OCI-LY1 (cell line): ENCODE measurements around the gene MAPK8.

Experiments
- H2AFZ ChIP-seq: fragments of 200-600 bp; sonication (generic), shearing (Covaris generic); 2 replicates; pipeline ENCODE4 v1.6.0; 2014; ENCODE audit warnings: antibody characterized with exemption, mild to moderate bottlenecking, low read length
- H3F3A ChIP-seq: fragments of 200-600 bp; sonication (generic), shearing (Covaris generic); 2 replicates; pipeline ENCODE4 v1.6.0; 2014; ENCODE audit warnings: mild to moderate bottlenecking, antibody characterized with exemption, low read length, moderate library complexity; ENCODE audit not compliant: insufficient read depth
- H3K27ac ChIP-seq: fragments of 200-600 bp; sonication (generic); 2 replicates; pipeline ENCODE4 v1.5.1; 2014; ENCODE audit warnings: low read length, mixed run types, mild to moderate bottlenecking, low read depth; ENCODE audit not compliant: poor library complexity, severe bottlenecking
- H3K27me3 ChIP-seq: fragments of 200-600 bp; sonication (generic); 2 replicates; pipeline ENCODE4 v1.6.0; 2014; ENCODE audit warnings: antibody characterized with exemption, mild to moderate bottlenecking, low read length, moderate library complexity; ENCODE audit not compliant: insufficient read depth
- H3K36me3 ChIP-seq: fragments of 200-600 bp; sonication (generic); 2 replicates; pipeline ENCODE4 v1.6.1; 2014; ENCODE audit warnings: mild to moderate bottlenecking, antibody characterized with exemption, low read length, moderate library complexity, mixed read lengths; ENCODE audit not compliant: insufficient read depth
- H3K4me1 ChIP-seq: fragments of 200-600 bp; sonication (generic); 2 replicates; pipeline ENCODE4 v1.5.1; 2014; ENCODE audit warnings: mild to moderate bottlenecking, low read length, moderate library complexity; ENCODE audit not compliant: insufficient read depth, severe bottlenecking
- H3K4me2 ChIP-seq: fragments of 200-600 bp; sonication (generic), shearing (Covaris generic); 2 replicates; pipeline ENCODE4 v1.6.1; 2014; ENCODE audit warnings: low read length
- H3K4me3 ChIP-seq: fragments of 200-600 bp; sonication (generic); 2 replicates; pipeline ENCODE4 v1.5.1; 2014; ENCODE audit warnings: low read length, low read depth, mild to moderate bottlenecking, mixed read lengths; ENCODE audit not compliant: poor library complexity, severe bottlenecking
- H3K79me2 ChIP-seq: fragments of 200-600 bp; shearing (Covaris generic); 2 replicates; pipeline ENCODE4 v1.6.1; 2016; ENCODE audit warnings: mixed run types, low read length, mixed read lengths; ENCODE audit not compliant: insufficient read depth
- H3K9ac ChIP-seq: fragments of 200-600 bp; sonication (generic), shearing (Covaris generic); 2 replicates; pipeline ENCODE4 v1.6.1; 2014; ENCODE audit warnings: mild to moderate bottlenecking, low read length, mixed read lengths
- H3K9me2 ChIP-seq: fragments of 200-600 bp; sonication (generic), shearing (Covaris generic); 2 replicates; pipeline ENCODE4 v1.6.1; 2014; ENCODE audit warnings: low read depth, mild to moderate bottlenecking, low read length, mixed read lengths
- H3K9me3 ChIP-seq: fragments of 200-600 bp; shearing (Covaris generic); 2 replicates; pipeline ENCODE4 v1.6.1; 2014; ENCODE audit warnings: low read length, mixed read lengths
- H4K20me1 ChIP-seq: fragments of 200-600 bp; sonication (generic), shearing (Covaris generic); 2 replicates; pipeline ENCODE4 v1.6.0; 2016; ENCODE audit warnings: mild to moderate bottlenecking, low read length; ENCODE audit not compliant: insufficient read depth
- CTCF ChIP-seq: fragments of 200-600 bp; sonication (generic), shearing (Covaris generic); IDR thresholded peaks from 2 replicates; pipeline ENCODE4 v1.5.1; 2017; ENCODE audit warnings: mild to moderate bottlenecking, antibody characterized with exemption, low read length, moderate library complexity, mixed read lengths
- EZH2 ChIP-seq: fragments of 200-600 bp; sonication (generic), shearing (Covaris generic); IDR thresholded peaks from 2 replicates; pipeline ENCODE4 v1.8.0; 2017; ENCODE audit warnings: borderline replicate concordance, mixed run types, mild to moderate bottlenecking, antibody characterized with exemption, low read length, moderate library complexity, mixed read lengths

The MAPK8 gene

GRCh38 chr10:48357631-48358030 is 51.2 kb downstream of the MAPK8 start:
- H3K4me3 ChIP-seq = no peak overlapping the region

GRCh38 chr10:48358162-48358561 is 51.7 kb downstream of the MAPK8 start:
- TF ChIP-seq EZH2 = no peak
- no peak for TF ChIP-seq CTCF
- Histone ChIP-seq H3F3A (no peaks in the 10 kb centered on the region), H3K27ac (no peak overlapping the region), H3K9me2 (no peaks in the 10 kb centered on the region), H3K27me3 (no peaks in the 10 kb centered on the region), H3K79me2 (no peaks in the 10 kb centered on the region), H3K4me3 (no peak overlapping the region), H2AFZ (no peak overlapping the region), H3K36me3 (no peaks in the 10 kb centered on the region), H3K9me3 (no peaks in the 10 kb centered on the region), H3K4me2 (no peak overlapping the region), H3K4me1 (no peaks in the 10 kb centered on the region), H3K9ac (no peak overlapping the region), H4K20me1 (no peaks in the 10 kb centered on the region)

More at GRCh38 chr10:48357631-48358030, 51.2 kb downstream of the MAPK8 start:
- H3K79me2 ChIP-seq = no peaks in the 10 kb centered on the region
- no peaks in the 10 kb centered on the region for H3K36me3 ChIP-seq
- no peaks in the 10 kb centered on the region for H3K4me1 ChIP-seq
- no peaks in the 10 kb centered on the region for H3K9me3 ChIP-seq
- no peaks in the 10 kb centered on the region for H3K9me2 ChIP-seq
- H3K4me2 ChIP-seq = no peak overlapping the region
- H3K27ac ChIP-seq = no peak overlapping the region
- H2AFZ ChIP-seq = no peak overlapping the region
- no peaks in the 10 kb centered on the region for H3F3A ChIP-seq
- no peaks in the 10 kb centered on the region for H4K20me1 ChIP-seq
- H3K9ac ChIP-seq = no peak overlapping the region
- H3K27me3 ChIP-seq = no peaks in the 10 kb centered on the region
- TF ChIP-seq CTCF (no peak), EZH2 (no peak)

GRCh38 chr10:48358838-48359237 is 52.4 kb downstream of the MAPK8 start:
- Histone ChIP-seq H3K4me1 (no peaks in the 10 kb centered on the region), H3K27ac (no peak overlapping the region), H3K27me3 (no peaks in the 10 kb centered on the region), H4K20me1 (no peaks in the 10 kb centered on the region), H3K36me3 (no peaks in the 10 kb centered on the region), H3K9me3 (no peaks in the 10 kb centered on the region), H3K4me2 (no peak overlapping the region), H3K9ac (no peak overlapping the region), H3K79me2 (no peaks in the 10 kb centered on the region), H2AFZ (no peak overlapping the region), H3K9me2 (no peaks in the 10 kb centered on the region), H3F3A (no peaks in the 10 kb centered on the region), H3K4me3 (no peak overlapping the region)
- TF ChIP-seq EZH2 (no peak), CTCF (no peak)
